ENCODE results near the gene CA5A. TPM values are rescaled to one million over a fixed set of nuclear protein-coding genes. Genes with fewer than 3 reads are reported as not detected.
A peak's percentile ranks its signal among the peaks of the same experiment; 100 is the strongest.
"Not testable (repeated sequence)": the region's sequence is repeated elsewhere in the genome, so short reads cannot be mapped to it uniquely, and the experiment has no call there.

Gene CA5A
- not detected for total RNA-seq

DNA sequence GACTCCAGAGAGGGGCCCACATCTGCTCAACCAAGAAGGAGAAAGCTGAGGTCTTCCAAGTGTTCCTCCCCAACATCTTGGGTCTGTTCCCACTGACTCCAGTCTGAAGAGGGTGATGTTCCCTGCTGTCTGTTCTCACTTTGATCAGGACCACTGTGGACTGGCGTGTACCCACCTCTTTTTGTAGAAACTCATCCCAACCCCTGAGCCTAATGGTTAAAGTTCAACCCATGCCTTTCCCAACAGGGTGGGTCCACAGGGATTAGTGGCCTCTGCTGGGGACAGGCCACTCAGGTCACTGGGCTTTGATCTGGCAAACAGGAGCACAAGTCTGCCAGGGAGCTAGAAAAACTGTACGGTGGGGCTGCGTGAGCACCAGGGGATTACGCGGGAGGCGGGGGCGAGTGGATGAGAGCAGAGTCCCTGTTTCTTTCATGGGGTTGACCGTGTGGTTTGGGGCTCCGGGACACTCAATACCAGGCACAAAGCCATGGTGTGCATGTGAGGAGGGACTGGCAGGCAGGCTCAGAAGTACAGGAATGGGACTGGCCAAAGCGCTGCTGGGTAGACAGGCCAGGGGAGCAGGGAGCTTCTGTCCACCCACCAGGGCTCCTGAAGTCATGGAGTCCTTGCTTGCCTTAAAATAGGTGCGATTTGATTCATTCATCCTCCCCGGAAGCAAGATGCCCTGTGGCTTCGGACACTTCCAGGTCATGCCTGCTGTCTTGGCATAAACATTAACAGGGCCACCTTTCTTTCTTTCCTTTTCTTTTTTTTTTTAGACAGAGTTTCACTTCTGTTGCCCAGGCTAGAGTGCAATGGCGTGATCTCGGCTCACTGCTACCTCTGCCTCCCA lies at the start of gene CA5A:
CA5A (minus strand) TSS at position 155 of the 856 bp plus-strand sequence; CDS start at position 76, 79 bp downstream.
- peaks cover 2% of the 10 kb centered on the region for H3K27me3 ChIP-seq

DNA sequence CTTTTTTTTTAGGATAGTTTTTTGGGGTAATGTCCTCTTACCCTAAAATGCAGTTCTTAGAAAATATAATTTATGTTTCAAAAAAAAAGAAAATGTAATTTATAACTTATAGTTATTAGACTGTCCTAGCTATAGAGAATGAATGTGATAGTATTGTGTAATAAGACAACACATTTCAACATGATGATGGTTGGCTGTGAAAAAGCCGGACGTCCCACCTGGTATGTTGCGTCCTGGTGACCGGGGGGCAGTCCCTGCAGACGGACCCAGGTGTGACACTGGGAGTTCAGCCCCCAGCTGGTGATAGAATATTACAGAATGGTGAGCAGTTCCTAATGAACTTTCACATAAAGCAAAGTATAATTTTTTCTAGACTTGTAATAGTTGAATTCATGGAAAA lies 49.2 kb upstream of the CA5A start:
- WGBS = 94% methylated on average over 5 of the region's 5 CpGs
- DNase-seq (ENCODE audit: low spot score in 2 of 2); H3K27me3 ChIP-seq; H3K9me3 ChIP-seq; H3K4me1 ChIP-seq; H3K27ac ChIP-seq; H3K4me3 ChIP-seq: not testable (repeated sequence)
- H3K36me3 ChIP-seq = peaks cover 28% of the 10 kb centered on the region

More for the DNA sequence above, at the start of gene CA5A:
- DNase-seq (ENCODE audit: low spot score in 2 of 2) = no peak
- WGBS = 77% methylated on average over 15 of the region's 15 CpGs
- Histone ChIP-seq H3K4me1 (no peaks in the 10 kb centered on the region), H3K27ac (no peak within 1 kb of the TSS), H3K36me3 (no peaks in the 10 kb centered on the region), H3K9me3 (no peaks in the 10 kb centered on the region), H3K4me3 (no peak within 1 kb of the TSS)
- TF ChIP-seq CTCF (IDR thresholded peaks at IDR 0.05) (no peak), EP300 (IDR thresholded peaks at IDR 0.05) (no peak), POLR2AphosphoS5 (IDR thresholded peaks at IDR 0.05) (no peak)

GRCh38 chr16:87984632-87985267 lies 48.4 kb upstream of the CA5A start:
- DNase-seq (ENCODE audit: low spot score in 2 of 2) = no peak
- H3K27me3 ChIP-seq = no peaks in the 10 kb centered on the region
- WGBS = 93% methylated on average over 15 of the region's 28 CpGs

DNA sequence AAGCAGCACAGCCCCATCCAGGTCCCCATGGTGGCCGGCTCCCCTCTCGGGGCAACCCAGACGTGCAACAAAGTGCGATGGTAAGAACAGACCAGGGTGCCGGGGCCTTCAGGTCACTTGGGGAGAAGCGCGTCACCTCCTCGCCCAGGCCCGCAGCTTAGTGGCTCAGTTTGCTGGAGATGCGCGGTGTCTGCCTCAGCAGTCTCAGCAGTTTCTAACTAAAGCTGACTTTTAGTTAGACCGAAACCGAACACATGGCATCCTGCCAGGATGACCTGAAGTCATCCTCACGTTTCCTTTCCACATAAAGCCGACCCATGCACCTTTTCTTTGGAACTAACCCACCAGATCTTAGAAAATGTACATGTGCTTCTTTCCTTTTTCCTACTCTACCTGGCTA lies 47.9 kb upstream of the CA5A start:
- H3K27ac ChIP-seq; DNase-seq (ENCODE audit: low spot score in 2 of 2); H3K9me3 ChIP-seq; H3K4me1 ChIP-seq; H3K27me3 ChIP-seq; H3K4me3 ChIP-seq: not testable (repeated sequence)
- H3K36me3 ChIP-seq = peaks cover 28% of the 10 kb centered on the region
- 82% methylated on average over 12 of the region's 15 CpGs for WGBS

More at GRCh38 chr16:87984632-87985267, 48.4 kb upstream of the CA5A start:
- TF ChIP-seq POLR2AphosphoS5 (IDR thresholded peaks at IDR 0.05) (no peak), EP300 (IDR thresholded peaks at IDR 0.05) (no peak)
- Histone ChIP-seq H3K4me3 (no peak overlapping the region), H3K4me1 (peaks cover 5% of the 10 kb centered on the region), H3K9me3 (no peaks in the 10 kb centered on the region), H3K27ac (no peak overlapping the region), H3K36me3 (peaks cover 28% of the 10 kb centered on the region)

GRCh38 chr16:87983737-87984097 lies 47.4 kb upstream of the CA5A start:
- not testable (repeated sequence) for H3K4me1 ChIP-seq; H3K27ac ChIP-seq; H3K9me3 ChIP-seq; H3K4me3 ChIP-seq; H3K27me3 ChIP-seq; DNase-seq (ENCODE audit: low spot score in 2 of 2)
- 59% methylated on average over 7 of the region's 7 CpGs for WGBS
- peaks cover 28% of the 10 kb centered on the region for H3K36me3 ChIP-seq

GRCh38 chr16:87983072-87983736 lies 46.9 kb upstream of the CA5A start:
- H3K36me3 ChIP-seq = peaks cover 31% of the 10 kb centered on the region
- H3K27me3 ChIP-seq; H3K9me3 ChIP-seq; H3K4me1 ChIP-seq; H3K27ac ChIP-seq; DNase-seq (ENCODE audit: low spot score in 2 of 2); H3K4me3 ChIP-seq: not testable (repeated sequence)
- TF ChIP-seq CTCF (IDR thresholded peaks at IDR 0.05) = peak in 1 of 2 donors; percentile 26
- WGBS = 38% methylated on average over 19 of the region's 20 CpGs

DNA sequence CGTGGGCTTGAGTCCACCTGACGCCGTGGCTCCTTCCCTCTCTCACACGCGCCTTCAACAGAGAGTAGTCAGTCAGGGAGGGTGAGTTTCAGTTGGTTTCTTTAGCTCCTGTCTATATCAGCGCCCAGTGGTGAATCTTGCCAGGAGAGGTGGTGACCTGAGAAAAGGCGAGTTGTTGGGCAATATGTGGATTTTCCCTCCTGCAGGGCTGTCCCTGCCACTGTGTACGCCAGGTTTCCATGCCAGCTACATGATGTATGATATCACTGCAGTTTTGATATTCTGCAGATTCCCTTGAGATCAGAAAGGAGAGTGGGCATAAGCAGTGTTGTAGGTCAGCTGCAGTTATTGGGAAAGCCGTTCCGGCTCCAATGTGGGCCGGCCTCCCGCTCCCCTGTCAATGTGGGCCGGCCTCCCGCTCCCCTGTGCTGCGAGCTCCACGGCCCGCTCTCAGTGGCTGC lies 46.3 kb upstream of the CA5A start:
- DNase-seq (ENCODE audit: low spot score in 2 of 2) = no peak
- Histone ChIP-seq H3K4me3 (no peak overlapping the region), H3K4me1 (peaks cover 5% of the 10 kb centered on the region), H3K27me3 (no peaks in the 10 kb centered on the region), H3K36me3 (peaks cover 34% of the 10 kb centered on the region), H3K9me3 (no peaks in the 10 kb centered on the region), H3K27ac (no peak overlapping the region)
- no peak for TF ChIP-seq CTCF (IDR thresholded peaks at IDR 0.05)
- TF ChIP-seq EP300 (IDR thresholded peaks at IDR 0.05) = no peak
- TF ChIP-seq POLR2A (IDR thresholded peaks at IDR 0.05) = no peak
- TF ChIP-seq POLR2AphosphoS5 (IDR thresholded peaks at IDR 0.05) = no peak
- 87% methylated on average over 15 of the region's 17 CpGs for WGBS

DNA sequence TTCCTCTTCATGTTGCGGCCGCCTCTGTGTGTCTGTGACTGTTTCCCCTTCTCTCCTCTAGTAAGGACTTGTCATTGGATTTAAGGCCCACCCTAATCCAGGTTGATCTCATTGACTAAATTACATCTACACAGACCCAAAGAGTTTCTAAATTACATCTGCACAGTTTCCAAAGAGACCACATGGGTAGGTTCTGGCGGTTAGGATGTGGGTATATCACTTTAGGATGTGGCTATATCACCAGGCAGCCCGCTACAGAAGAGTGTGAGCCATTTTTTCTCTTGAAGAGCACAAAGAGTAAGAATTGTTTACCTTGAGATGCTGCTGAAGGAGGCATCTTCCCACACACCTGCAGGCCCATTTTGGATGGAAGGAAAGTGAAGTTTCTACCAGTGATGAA lies 45.0 kb upstream of the CA5A start:
- not testable (repeated sequence) for DNase-seq (ENCODE audit: low spot score in 2 of 2)

GRCh38 chr16:87979911-87980630 lies 43.7 kb upstream of the CA5A start:
- not testable (repeated sequence) for DNase-seq (ENCODE audit: low spot score in 2 of 2); H3K27ac ChIP-seq; H3K4me3 ChIP-seq; H3K9me3 ChIP-seq; H3K27me3 ChIP-seq; H3K4me1 ChIP-seq
- WGBS = 79% methylated on average over 12 of the region's 12 CpGs
- peaks cover 31% of the 10 kb centered on the region for H3K36me3 ChIP-seq

More for the DNA sequence above, 45.0 kb upstream of the CA5A start:
- WGBS = 94% methylated on average over 4 of the region's 4 CpGs
- H3K27me3 ChIP-seq, H3K9me3 ChIP-seq, H3K4me1 ChIP-seq, H3K4me3 ChIP-seq, H3K27ac ChIP-seq: not testable (repeated sequence)
- peaks cover 34% of the 10 kb centered on the region for H3K36me3 ChIP-seq

All from suprapubic skin (tissue), 4 donors.